Gastrocnemius medialis (tissue), 4 donors: Measurements from ENCODE around the gene SPOCK1. TPM values are rescaled to one million over a fixed set of nuclear protein-coding genes. Genes with fewer than 3 reads are reported as not detected.

ENCODE experiments used
- ATAC-seq, 2 donors: fragments of 150-250 bp; one replicate each; pipeline ENCODE4 v1.9.1; 2016
- DNase-seq, 2 donors: peaks; one replicate each; pipeline ENCODE4 v3.0.0-alpha.2; 2019
- H3K27ac ChIP-seq, 4 donors: fragments of 200-600 bp; sonication (generic); 1 replicate in 1 of 4; 2 replicates in 3 of 4; pipeline ENCODE4 v1.5.1; 2016 to 2018; ENCODE audit warnings: mild to moderate bottlenecking in 2 of 4, moderate library complexity in 1 of 4
- H3K27me3 ChIP-seq, 3 donors: fragments of 200-600 bp; sonication (generic) in 2 of 3; 1 replicate in 1 of 3; 2 replicates in 2 of 3; pipeline versions ENCODE4 v1.5.1 to v1.6.0; 2016 to 2019; ENCODE audit warnings: mild to moderate bottlenecking in 1 of 3, moderate library complexity in 1 of 3
- H3K36me3 ChIP-seq, 2 donors: fragments of 200-600 bp; sonication (generic) in 1 of 2; one replicate each; pipeline ENCODE4 v1.5.1; 2017 to 2018
- H3K4me1 ChIP-seq, 2 donors: fragments of 200-600 bp; sonication (generic) in 1 of 2; one replicate each; pipeline ENCODE4 v1.5.1; 2016 to 2017; ENCODE audit warnings: mild to moderate bottlenecking in 2 of 2
- H3K4me3 ChIP-seq, 4 donors: fragments of 200-600 bp; sonication (generic) in 3 of 4; 1 replicate in 1 of 4; 2 replicates in 3 of 4; pipeline ENCODE4 v1.5.1; 2016 to 2019; ENCODE audit warnings: mild to moderate bottlenecking in 2 of 4
- H3K9me3 ChIP-seq, 3 donors: fragments of 200-600 bp; sonication (generic) in 2 of 3; 1 replicate in 1 of 3; 2 replicates in 2 of 3; pipeline ENCODE4 v1.5.1; 2016 to 2019
- POLR2A ChIP-seq, 2 donors: fragments of 450-650 bp; IDR thresholded peaks; one replicate each; pipeline ENCODE4 v1.6.1; 2017; ENCODE audit warnings: antibody characterized with exemption in 2 of 2, mild to moderate bottlenecking in 2 of 2, moderate library complexity in 2 of 2
- in situ Hi-C, 4 donors: fragments of 200-750 bp; cut with MboI; loops; one replicate each; pipeline versions ENCODE4 v1.15.0 to v1.8.0; 2017; ENCODE audit warnings: low sequenced_read_pairs in 4 of 4
- intact Hi-C: fragments of 100-400 bp; cut with DNase I; formaldehyde crosslinking; loops from one replicate; pipeline ENCODE4 v1.15.1; 2023; ENCODE audit warnings: low total_unique reads
- total RNA-seq, 4 donors: library from RNA; depleted of rRNA; stranded (reverse); fragments of >200 nt; gene quantifications; one replicate each; pipeline versions ENCODE4 v1.1.0 to v1.2.3, GENCODE V29; 2016
- TF ChIP-seq, protein P1 (sequence below), 5 experiments: fragments of 450-650 bp in 3 of 5; fragments of 200-600 bp in 2 of 5; sonication (generic) in 2 of 5; IDR thresholded peaks in 4 of 5; conservative IDR thresholded peaks in 1 of 5; 1 replicate in 4 of 5; 2 replicates in 1 of 5; pipeline ENCODE4 v1.5.1; 2016 to 2019; ENCODE audit warnings: antibody characterized with exemption in 5 of 5, mild to moderate bottlenecking in 3 of 5, moderate library complexity in 3 of 5

The SPOCK1 gene
- total RNA-seq, 4 donors from 2014 or later: 5.8 to 33.8 (median 25.3) TPM

DNA sequence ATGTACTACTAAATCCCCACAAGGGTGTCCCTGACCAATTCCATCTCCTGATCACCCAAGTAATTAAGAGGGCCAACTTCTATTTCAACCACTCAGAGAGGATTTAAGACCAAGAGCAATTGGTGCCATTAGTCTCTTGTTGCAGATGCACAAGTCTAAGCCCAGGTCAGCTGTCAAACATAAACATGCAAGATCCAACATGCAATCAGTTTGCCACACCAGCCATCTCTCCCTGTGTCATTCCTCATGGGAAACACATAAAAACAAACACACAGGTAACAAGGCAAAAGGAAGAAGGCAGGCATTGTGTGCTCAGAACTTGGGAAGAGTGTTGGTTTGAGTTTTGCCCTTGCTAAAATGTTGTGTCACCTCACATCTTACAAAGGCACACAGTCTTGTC is 139.2 kb downstream of the SPOCK1 start:
- no peak for ATAC-seq
- intact Hi-C loops: no loop called here
- no peaks in the 10 kb centered on the region for H3K27me3 ChIP-seq

GRCh38 chr5:137357436-137357835 is 141.7 kb downstream of the SPOCK1 start:
- in situ Hi-C loops (no loop called here), intact Hi-C loops (no loop called here)
- Histone ChIP-seq H3K36me3 (no peaks in the 10 kb centered on the region), H3K27me3 (no peaks in the 10 kb centered on the region), H3K27ac (no peak overlapping the region), H3K4me1 (no peaks in the 10 kb centered on the region), H3K9me3 (no peaks in the 10 kb centered on the region), H3K4me3 (no peak overlapping the region)
- ATAC-seq (no peak), DNase-seq (no peak)
- TF ChIP-seq, protein P1, sequence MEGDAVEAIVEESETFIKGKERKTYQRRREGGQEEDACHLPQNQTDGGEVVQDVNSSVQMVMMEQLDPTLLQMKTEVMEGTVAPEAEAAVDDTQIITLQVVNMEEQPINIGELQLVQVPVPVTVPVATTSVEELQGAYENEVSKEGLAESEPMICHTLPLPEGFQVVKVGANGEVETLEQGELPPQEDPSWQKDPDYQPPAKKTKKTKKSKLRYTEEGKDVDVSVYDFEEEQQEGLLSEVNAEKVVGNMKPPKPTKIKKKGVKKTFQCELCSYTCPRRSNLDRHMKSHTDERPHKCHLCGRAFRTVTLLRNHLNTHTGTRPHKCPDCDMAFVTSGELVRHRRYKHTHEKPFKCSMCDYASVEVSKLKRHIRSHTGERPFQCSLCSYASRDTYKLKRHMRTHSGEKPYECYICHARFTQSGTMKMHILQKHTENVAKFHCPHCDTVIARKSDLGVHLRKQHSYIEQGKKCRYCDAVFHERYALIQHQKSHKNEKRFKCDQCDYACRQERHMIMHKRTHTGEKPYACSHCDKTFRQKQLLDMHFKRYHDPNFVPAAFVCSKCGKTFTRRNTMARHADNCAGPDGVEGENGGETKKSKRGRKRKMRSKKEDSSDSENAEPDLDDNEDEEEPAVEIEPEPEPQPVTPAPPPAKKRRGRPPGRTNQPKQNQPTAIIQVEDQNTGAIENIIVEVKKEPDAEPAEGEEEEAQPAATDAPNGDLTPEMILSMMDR (IDR thresholded peaks at IDR 0.05 in 4 of 5, conservative IDR thresholded peaks at IDR 0.05 in 1 of 5): no peak
- TF ChIP-seq POLR2A (IDR thresholded peaks at IDR 0.05): no peak

More for the DNA sequence above, 139.2 kb downstream of the SPOCK1 start:
- H3K4me1 ChIP-seq: no peaks in the 10 kb centered on the region
- H3K4me3 ChIP-seq: no peak overlapping the region
- no peaks in the 10 kb centered on the region for H3K9me3 ChIP-seq
- no peak for TF ChIP-seq POLR2A (IDR thresholded peaks at IDR 0.05)
- TF ChIP-seq, protein P1 (IDR thresholded peaks at IDR 0.05 in 4 of 5, conservative IDR thresholded peaks at IDR 0.05 in 1 of 5): no peak
- no peak overlapping the region for H3K27ac ChIP-seq
- H3K36me3 ChIP-seq: no peaks in the 10 kb centered on the region
- no peak for DNase-seq
- in situ Hi-C loops: no loop called here

DNA sequence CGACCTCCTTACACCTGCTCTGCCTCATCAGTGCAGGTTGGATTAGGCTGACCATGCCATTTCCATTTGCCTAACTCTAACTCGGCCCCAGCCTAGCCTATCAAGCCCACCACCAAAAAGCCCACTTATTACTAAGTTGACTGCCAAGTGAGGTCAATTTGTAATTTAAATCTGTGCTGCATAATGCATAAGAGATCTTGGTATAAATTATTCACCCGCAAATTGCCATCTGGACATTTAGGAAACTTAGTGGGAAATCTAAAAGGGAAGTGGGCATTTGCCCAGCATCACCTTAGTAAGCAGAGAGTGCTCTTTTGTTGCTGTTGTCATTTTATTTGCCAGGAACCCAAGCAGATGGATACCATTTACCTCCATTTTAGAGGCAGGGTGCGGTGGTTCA is 143.0 kb downstream of the SPOCK1 start:
- no peak for DNase-seq

GRCh38 chr5:137355708-137356107 is 143.4 kb downstream of the SPOCK1 start:
- Histone ChIP-seq H3K9me3 (no peaks in the 10 kb centered on the region), H3K27me3 (no peaks in the 10 kb centered on the region), H3K4me1 (no peaks in the 10 kb centered on the region), H3K36me3 (no peaks in the 10 kb centered on the region), H3K4me3 (no peak overlapping the region), H3K27ac (no peak overlapping the region)
- intact Hi-C loops (no loop called here), in situ Hi-C loops (no loop called here)
- TF ChIP-seq, protein P1 (IDR thresholded peaks at IDR 0.05 in 4 of 5, conservative IDR thresholded peaks at IDR 0.05 in 1 of 5): no peak
- TF ChIP-seq POLR2A (IDR thresholded peaks at IDR 0.05): no peak
- DNase-seq: no peak
- no peak for ATAC-seq

More for the DNA sequence above, 143.0 kb downstream of the SPOCK1 start:
- Histone ChIP-seq H3K9me3 (no peaks in the 10 kb centered on the region), H3K27ac (no peak overlapping the region), H3K27me3 (no peaks in the 10 kb centered on the region), H3K4me1 (no peaks in the 10 kb centered on the region), H3K36me3 (no peaks in the 10 kb centered on the region), H3K4me3 (no peak overlapping the region)
- intact Hi-C loops (no loop called here), in situ Hi-C loops (no loop called here)
- no peak for TF ChIP-seq POLR2A (IDR thresholded peaks at IDR 0.05)
- TF ChIP-seq, protein P1 (IDR thresholded peaks at IDR 0.05 in 4 of 5, conservative IDR thresholded peaks at IDR 0.05 in 1 of 5): no peak
- ATAC-seq: no peak

DNA sequence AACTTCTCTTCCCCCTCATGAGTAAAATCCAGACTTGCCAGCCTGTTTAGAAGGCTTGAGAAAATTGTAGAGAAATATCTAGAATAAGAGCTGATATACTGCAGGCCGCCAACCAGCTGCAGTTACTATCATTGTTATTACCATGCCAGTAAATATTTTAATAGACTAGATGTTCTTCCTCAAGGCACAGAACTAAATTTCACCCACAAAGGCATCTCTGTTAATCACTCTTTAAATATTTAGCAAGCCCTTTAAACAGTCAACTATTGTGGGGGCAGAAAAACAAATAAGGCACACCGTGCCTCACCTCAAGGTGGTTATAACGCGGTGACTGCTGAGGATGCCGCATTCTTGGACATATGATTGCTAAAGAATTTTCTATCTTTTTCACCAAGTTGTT is 147.0 kb downstream of the SPOCK1 start:
- Histone ChIP-seq H3K36me3 (no peaks in the 10 kb centered on the region), H3K9me3 (no peaks in the 10 kb centered on the region), H3K4me1 (no peaks in the 10 kb centered on the region), H3K27me3 (no peaks in the 10 kb centered on the region), H3K4me3 (no peak overlapping the region), H3K27ac (no peak overlapping the region)
- DNase-seq: no peak
- in situ Hi-C loops (no loop called here), intact Hi-C loops (no loop called here)
- ATAC-seq: no peak
- no peak for TF ChIP-seq POLR2A (IDR thresholded peaks at IDR 0.05)
- TF ChIP-seq, protein P1 (IDR thresholded peaks at IDR 0.05 in 4 of 5, conservative IDR thresholded peaks at IDR 0.05 in 1 of 5): no peak
